HepG2 (cell line): ENCODE data around the gene RBBP8NL. TPM values are rescaled to one million over a fixed set of nuclear protein-coding genes. Genes with fewer than 3 reads are reported as not detected.

ENCODE experiments used
- CEBPZ ChIP-seq: IDR thresholded peaks from 2 replicates; pipeline ENCODE4 v1.6.1; 2012; ENCODE audit warnings: low read length, improper control_type of control experiment
- DNMT1 ChIP-seq: sonication (generic); formaldehyde crosslinking; IDR thresholded peaks from 2 replicates; pipeline ENCODE4 v1.5.1; 2020; ENCODE audit warnings: mild to moderate bottlenecking, missing genetic modification reagents
- DZIP1 ChIP-seq: sonication (generic); formaldehyde crosslinking; IDR thresholded peaks from 2 replicates; pipeline ENCODE4 v1.5.0; 2020; ENCODE audit warnings: mild to moderate bottlenecking, missing genetic modification reagents
- HOXA5 ChIP-seq: sonication (generic); formaldehyde crosslinking; IDR thresholded peaks from 2 replicates; pipeline ENCODE4 v1.4.0; 2020; ENCODE audit warnings: missing genetic modification reagents
- MAZ ChIP-seq, 2 experiments: sonication (generic) in 1 of 2; formaldehyde crosslinking in 1 of 2; IDR thresholded peaks; 2 replicates each; pipeline versions ENCODE4 v1.5.0 to v1.6.1; 2012 to 2020; ENCODE audit warnings: low read depth in 2 of 2, mild to moderate bottlenecking in 2 of 2, borderline replicate concordance in 1 of 2, improper control_type of control experiment in 1 of 2, low read length in 1 of 2, missing genetic modification reagents in 1 of 2, moderate library complexity in 1 of 2
- MNT ChIP-seq: fragments of 450-650 bp; IDR thresholded peaks from 2 replicates; pipeline ENCODE4 v1.6.1; 2016
- MYNN ChIP-seq: sonication (generic); formaldehyde crosslinking; IDR thresholded peaks from 2 replicates; pipeline ENCODE4 v1.4.0; 2020; ENCODE audit warnings: mild to moderate bottlenecking, low read depth, missing genetic modification reagents
- NBN ChIP-seq: fragments of 450-650 bp; conservative IDR thresholded peaks from 2 replicates; pipeline ENCODE4 v1.6.1; 2017
- NFKBIZ ChIP-seq: IDR thresholded peaks from 2 replicates; pipeline ENCODE4 v1.6.1; 2018; ENCODE audit warnings: missing genetic modification reagents, missing compliant biosample characterization
- NFYC ChIP-seq: IDR thresholded peaks from 2 replicates; pipeline ENCODE4 v1.6.1; 2016; ENCODE audit warnings: missing genetic modification reagents, missing compliant biosample characterization
- RCOR2 ChIP-seq: IDR thresholded peaks from 2 replicates; pipeline ENCODE4 v1.6.1; 2016; ENCODE audit warnings: missing biosample characterization, missing genetic modification reagents
- SOX13 ChIP-seq, 3 experiments: fragments of 450-650 bp in 1 of 3; sonication (generic) in 1 of 3; formaldehyde crosslinking in 1 of 3; IDR thresholded peaks in 2 of 3; conservative IDR thresholded peaks in 1 of 3; 2 replicates each; pipeline versions ENCODE4 v1.5.0 to v1.6.1; 2016 to 2020; ENCODE audit warnings: antibody characterized with exemption in 1 of 3, mild to moderate bottlenecking in 1 of 3, missing compliant biosample characterization in 1 of 3, missing genetic modification reagents in 1 of 3, moderate library complexity in 1 of 3
- SP1 ChIP-seq, 2 experiments: fragments of 450-650 bp in 1 of 2; sonication (generic) in 1 of 2; formaldehyde crosslinking in 1 of 2; IDR thresholded peaks; 2 replicates each; pipeline versions ENCODE4 v1.4.0 to v1.6.1; 2016 to 2020; ENCODE audit warnings: missing genetic modification reagents in 1 of 2
- TAF15 ChIP-seq: fragments of 200-400 bp; formaldehyde crosslinking; IDR thresholded peaks from one replicate; pipeline ENCODE4 v1.6.1; 2018; ENCODE audit warnings: mild to moderate bottlenecking, low read depth, low read length; ENCODE audit not compliant: poor library complexity, severe bottlenecking
- ZNF468 ChIP-seq: sonication (generic); formaldehyde crosslinking; IDR thresholded peaks from 2 replicates; pipeline ENCODE4 v1.8.0; 2022; ENCODE audit warnings: mild to moderate bottlenecking, moderate library complexity, missing genetic modification reagents
- ZNF569 ChIP-seq: sonication (generic); formaldehyde crosslinking; IDR thresholded peaks from 2 replicates; pipeline ENCODE4 v1.5.0; 2020; ENCODE audit warnings: mild to moderate bottlenecking, missing genetic modification reagents, moderate library complexity, borderline replicate concordance
- ZNF670 ChIP-seq: sonication (generic); formaldehyde crosslinking; IDR thresholded peaks from 2 replicates; pipeline ENCODE4 v1.8.0; 2022; ENCODE audit warnings: mild to moderate bottlenecking, missing genetic modification reagents, borderline replicate concordance
- ZNF7 ChIP-seq: IDR thresholded peaks from 2 replicates; pipeline ENCODE4 v1.6.1; 2016; ENCODE audit warnings: missing biosample characterization, missing genetic modification reagents
- polyA plus RNA-seq, 8 experiments: library from polyadenylated mRNA; depleted of rRNA in 3 of 8; stranded (reverse) in 7 of 8; unstranded in 1 of 8; fragments of >200 nt; fragmentation: Illumina TruSeq in 4 of 8; extraction: Trizol in 4 of 8; gene quantifications; 2 replicates each; pipeline versions ENCODE4 v1.2.1 to v1.2.3, GENCODE V29; 2011 to 2016; ENCODE audit warnings: low read depth in 4 of 8, missing spikeins in 1 of 8, mixed read lengths in 1 of 8; ENCODE audit not compliant: insufficient read depth in 1 of 8
- total RNA-seq, 5 experiments: library from RNA; depleted of rRNA; stranded (reverse); fragments of >200 nt; fragmentation: Illumina TruSeq; extraction: Trizol; gene quantifications; 2 replicates each; pipeline ENCODE4 v1.2.3, GENCODE V29; 2016; ENCODE audit warnings: low read depth in 1 of 5
- TF ChIP-seq, protein P1 (sequence below): sonication (generic); formaldehyde crosslinking; IDR thresholded peaks from 2 replicates; pipeline ENCODE4 v1.5.1; 2020; ENCODE audit warnings: mild to moderate bottlenecking, moderate library complexity, missing genetic modification reagents

Gene RBBP8NL
- total and polyA plus RNA-seq, 2 of the 13 experiments (the other 11 are each of a cell fraction or from before 2014, with no cell fraction given): 0.69 to 0.86 TPM

DNA sequence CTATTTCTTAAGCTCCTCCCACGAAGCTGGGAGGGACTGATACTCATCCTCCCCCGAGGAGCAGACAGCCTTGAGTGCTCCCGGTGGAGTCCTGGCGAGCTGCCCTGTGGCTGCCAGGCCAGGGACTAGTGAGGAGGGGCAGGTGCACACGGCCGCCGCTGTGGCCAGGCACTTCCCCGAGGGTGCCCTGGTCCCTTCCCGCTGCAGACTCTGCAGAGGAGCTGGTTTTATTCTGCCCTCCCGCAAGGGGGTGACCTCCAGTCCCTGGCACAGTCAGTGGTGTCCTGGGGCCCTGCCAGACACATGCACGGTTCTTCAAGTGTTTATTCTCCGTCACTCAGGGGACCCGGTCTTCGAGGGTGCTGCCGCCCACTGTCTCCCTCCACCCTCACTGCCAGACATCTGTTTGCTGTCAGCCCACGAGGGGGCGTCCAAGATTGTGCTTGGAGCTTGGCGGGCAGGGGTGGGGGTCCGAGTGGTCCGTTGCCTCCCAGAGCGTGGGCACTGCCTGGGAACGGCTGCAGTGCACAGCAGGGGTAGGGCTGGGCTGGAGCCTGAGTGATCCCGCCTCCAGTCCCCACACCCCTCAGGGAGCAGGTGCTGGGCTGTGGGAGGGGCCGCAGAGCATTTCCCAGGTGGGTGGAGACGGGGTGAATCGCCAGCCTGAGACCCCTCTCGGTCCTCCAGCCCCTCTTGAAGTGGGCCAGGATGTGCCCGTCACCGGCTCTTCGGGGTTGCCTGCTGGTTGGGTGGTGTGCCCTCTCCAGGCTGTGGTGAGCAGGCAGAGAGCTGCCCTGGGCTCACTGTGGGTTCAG is 17.2 kb downstream of the RBBP8NL start (continued):
- TF ChIP-seq DZIP1 (peak; percentile 63; the same call in 1 of the 2 replicates), NFKBIZ (CRISPR knock-in tag) (no peak), ZNF468 (CRISPR knock-in tag) (0 out of 2 replicates have a peak, but pooled peaks have one; percentile 56), TAF15 (no peak), CEBPZ (no peak), SP1 (IDR thresholded peaks at IDR 0.05) (no peak), SP1 (CRISPR knock-in tag; IDR thresholded peaks at IDR 0.05) (no peak), MNT (no peak), NBN (no peak), MYNN (CRISPR knock-in tag) (no peak), ZNF569 (CRISPR knock-in tag) (no peak), ZNF7 (CRISPR knock-in tag) (no peak), RCOR2 (CRISPR knock-in tag) (no peak), HOXA5 (CRISPR knock-in tag) (no peak), ZNF670 (CRISPR knock-in tag) (no peak), NFYC (CRISPR knock-in tag) (0 out of 2 replicates have a peak, but pooled peaks have one; percentile 18), MAZ (IDR thresholded peaks at IDR 0.05; ENCODE audit: borderline replicate concordance, low read depth, low read length) (peak; percentile 58; the same call in 1 of the 2 replicates), MAZ (CRISPR knock-in tag; IDR thresholded peaks at IDR 0.05; ENCODE audit: low read depth) (peak; percentile 76), DNMT1 (CRISPR knock-in tag) (no peak), SOX13 (IDR thresholded peaks at IDR 0.05) (no peak), SOX13 (CRISPR knock-in tag; conservative IDR thresholded peaks at IDR 0.05 in 1 of 2, IDR thresholded peaks at IDR 0.05 in 1 of 2) (no peak)
- TF ChIP-seq, protein P1, sequence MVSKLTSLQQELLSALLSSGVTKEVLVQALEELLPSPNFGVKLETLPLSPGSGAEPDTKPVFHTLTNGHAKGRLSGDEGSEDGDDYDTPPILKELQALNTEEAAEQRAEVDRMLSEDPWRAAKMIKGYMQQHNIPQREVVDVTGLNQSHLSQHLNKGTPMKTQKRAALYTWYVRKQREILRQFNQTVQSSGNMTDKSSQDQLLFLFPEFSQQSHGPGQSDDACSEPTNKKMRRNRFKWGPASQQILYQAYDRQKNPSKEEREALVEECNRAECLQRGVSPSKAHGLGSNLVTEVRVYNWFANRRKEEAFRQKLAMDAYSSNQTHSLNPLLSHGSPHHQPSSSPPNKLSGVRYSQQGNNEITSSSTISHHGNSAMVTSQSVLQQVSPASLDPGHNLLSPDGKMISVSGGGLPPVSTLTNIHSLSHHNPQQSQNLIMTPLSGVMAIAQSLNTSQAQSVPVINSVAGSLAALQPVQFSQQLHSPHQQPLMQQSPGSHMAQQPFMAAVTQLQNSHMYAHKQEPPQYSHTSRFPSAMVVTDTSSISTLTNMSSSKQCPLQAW (CRISPR knock-in tag): peak; percentile 70
